Stomach (tissue), 9 donors: Measurements from ENCODE around the gene ATP2A2. TPM values are rescaled to one million over a fixed set of nuclear protein-coding genes. Genes with fewer than 3 reads are reported as not detected.
A peak's percentile ranks its signal among the peaks of the same experiment; 100 is the strongest.

ENCODE experiments used
- DNase-seq, 2 donors: peaks; one replicate each; pipeline versions ENCODE4 v3.0.0 to v3.0.0-alpha.2; 2013 to 2019
- H3K27ac ChIP-seq, 5 donors: fragments of 200-600 bp in 4 of 5; sonication (generic) in 4 of 5; one replicate each; pipeline ENCODE4 v1.5.1; 2013 to 2019; ENCODE audit warnings: mild to moderate bottlenecking in 1 of 5, moderate library complexity in 1 of 5
- H3K27me3 ChIP-seq, 3 donors: fragments of 200-600 bp; sonication (generic); one replicate each; pipeline ENCODE4 v1.5.1; 2017 to 2019; ENCODE audit warnings: mixed run types in 1 of 3
- H3K36me3 ChIP-seq, 4 donors: fragments of 200-600 bp; sonication (generic); 1 replicate in 3 of 4; 2 replicates in 1 of 4; pipeline ENCODE4 v1.5.1; 2016 to 2019
- H3K4me1 ChIP-seq, 4 donors: fragments of 200-600 bp; sonication (generic); one replicate each; pipeline ENCODE4 v1.5.1; 2016 to 2019
- H3K4me3 ChIP-seq, 4 donors: fragments of 200-600 bp; sonication (generic) in 3 of 4; one replicate each; pipeline ENCODE4 v1.5.1; 2016 to 2019; ENCODE audit warnings: mild to moderate bottlenecking in 1 of 4
- H3K9me3 ChIP-seq, 4 donors: fragments of 200-600 bp; sonication (generic); one replicate each; pipeline ENCODE4 v1.5.1; 2016 to 2019
- CTCF ChIP-seq, 7 experiments: fragments of 450-650 bp in 4 of 7; fragments of 200-600 bp in 3 of 7; sonication (generic) in 3 of 7; IDR thresholded peaks; one replicate each; pipeline ENCODE4 v1.5.1; 2016 to 2019; ENCODE audit warnings: antibody characterized with exemption in 7 of 7, control low read depth in 2 of 7, mild to moderate bottlenecking in 1 of 7
- EP300 ChIP-seq: sonication (generic); formaldehyde crosslinking; IDR thresholded peaks from one replicate; pipeline ENCODE4 v1.6.1; 2017; ENCODE audit warnings: antibody characterized with exemption
- POLR2A ChIP-seq, 4 donors: fragments of 450-650 bp; IDR thresholded peaks; one replicate each; pipeline ENCODE4 v1.6.1; 2016; ENCODE audit warnings: antibody characterized with exemption in 4 of 4, control low read depth in 2 of 4, mild to moderate bottlenecking in 1 of 4, moderate library complexity in 1 of 4
- POLR2AphosphoS5 ChIP-seq, 3 donors: sonication (generic); formaldehyde crosslinking; IDR thresholded peaks; one replicate each; pipeline ENCODE4 v1.6.1; 2016; ENCODE audit warnings: antibody characterized with exemption in 3 of 3
- WGBS, 5 donors: extraction: QIAGEN DNeasy Blood & Tissue Kit in 3 of 5; methylation state at CpG; one replicate each; pipeline versions ENCODE4 v1.1.5 to v1.1.7; 2013 to 2018; 5-methylcytosine and 5-hydroxymethylcytosine counted together
- intact Hi-C: fragments of 100-400 bp; cut with DNase I; formaldehyde crosslinking; loops from one replicate; pipeline ENCODE4 v1.15.1; 2023; ENCODE audit warnings: low total_unique reads
- polyA plus RNA-seq, 3 donors: library from polyadenylated mRNA; stranded (reverse); fragments of 200-250 nt; gene quantifications; one replicate each; pipeline ENCODE4 v1.2.3, GENCODE V29; 2013
- total RNA-seq, 5 donors: library from RNA; depleted of rRNA; stranded (reverse); fragments of >200 nt; gene quantifications; one replicate each; pipeline versions ENCODE4 v1.1.0 to v1.2.3, GENCODE V29; 2014 to 2016
- donor health status: healthy with polysubstance abuse.
- donor health status: Bipolar disorder and iron deficiency.
- donor health status: healthy.

Gene ATP2A2
- total and polyA plus RNA-seq, 8 donors = 14.1 to 202 (median 104) TPM

- peaks cover 0 to 11% (median 7%) of the 10 kb centered on the region in 4 donors for H3K36me3 ChIP-seq
- H3K27me3 ChIP-seq = no peaks in the 10 kb centered on the region
- intact Hi-C loops = no loop called here
- H3K4me1 ChIP-seq = peaks cover 0 to 19% (median 15%) of the 10 kb centered on the region in 4 donors
- no peak for DNase-seq
- H3K4me3 ChIP-seq = no peak overlapping the region
- 65 to 71% (median 67%) methylated on average over 7 of the region's 7 CpGs for WGBS, 5 donors
- no peak for TF ChIP-seq EP300
- TF ChIP-seq POLR2A (IDR thresholded peaks at IDR 0.05) = no peak
- TF ChIP-seq POLR2AphosphoS5 (IDR thresholded peaks at IDR 0.05) = no peak
- H3K9me3 ChIP-seq = no peaks in the 10 kb centered on the region
- H3K27ac ChIP-seq = peak overlapping the region in 4 of 5 donors; percentile 49 to 78 (median 66)
Observed at GRCh38 chr12:110365489-110366320, 84.7 kb downstream of the ATP2A2 start.

- intact Hi-C loops = no loop called here
- no peak overlapping the region for H3K4me3 ChIP-seq
- TF ChIP-seq POLR2AphosphoS5 (IDR thresholded peaks at IDR 0.05) (no peak), CTCF (IDR thresholded peaks at IDR 0.05) (no peak), EP300 (no peak), POLR2A (IDR thresholded peaks at IDR 0.05) (no peak)
- WGBS, 5 donors = 62 to 80% (median 74%) methylated on average over 7 to 13 of the region's 13 CpGs
- peaks cover 0 to 19% (median 15%) of the 10 kb centered on the region in 4 donors for H3K36me3 ChIP-seq
- no peaks in the 10 kb centered on the region for H3K9me3 ChIP-seq
- H3K27ac ChIP-seq = peak overlapping the region; percentile 26 to 78 (median 59)
- DNase-seq = peak in 1 of 2 donors; percentile 46
- peaks cover 0 to 27% (median 18%) of the 10 kb centered on the region in 4 donors for H3K4me1 ChIP-seq
- no peaks in the 10 kb centered on the region for H3K27me3 ChIP-seq
Observed at GRCh38 chr12:110366321-110367142, 85.5 kb downstream of the ATP2A2 start.

GRCh38 chr12:110367181-110367864 lies 86.3 kb downstream of the ATP2A2 start:
- intact Hi-C loops = no loop called here
- Histone ChIP-seq H3K4me3 (no peak overlapping the region), H3K4me1 (peaks cover 0 to 30% (median 22%) of the 10 kb centered on the region in 4 donors), H3K27ac (peak overlapping the region; percentile 42 to 78 (median 59)), H3K9me3 (no peaks in the 10 kb centered on the region), H3K27me3 (no peaks in the 10 kb centered on the region), H3K36me3 (peaks cover 5 to 27% (median 23%) of the 10 kb centered on the region in 4 donors)
- TF ChIP-seq EP300 (no peak), POLR2AphosphoS5 (IDR thresholded peaks at IDR 0.05) (no peak), POLR2A (IDR thresholded peaks at IDR 0.05) (no peak), CTCF (IDR thresholded peaks at IDR 0.05) (no peak)
- 71 to 83% (median 76%) methylated on average over 15 of the region's 15 CpGs for WGBS, 5 donors
- DNase-seq = peak in 1 of 2 donors; percentile 72

- H3K4me3 ChIP-seq = no peak overlapping the region
- DNase-seq = no peak
- no peaks in the 10 kb centered on the region for H3K9me3 ChIP-seq
- 87 to 97% (median 97%) methylated on average over 8 of the region's 8 CpGs for WGBS, 5 donors
- no peaks in the 10 kb centered on the region for H3K27me3 ChIP-seq
- intact Hi-C loops = no loop called here
- TF ChIP-seq EP300 = no peak
- no peak for TF ChIP-seq CTCF (IDR thresholded peaks at IDR 0.05)
- no peak for TF ChIP-seq POLR2A (IDR thresholded peaks at IDR 0.05)
- TF ChIP-seq POLR2AphosphoS5 (IDR thresholded peaks at IDR 0.05) = no peak
- no peak overlapping the region for H3K27ac ChIP-seq
- H3K36me3 ChIP-seq = peaks cover 22 to 54% (median 50%) of the 10 kb centered on the region in 4 donors
- peaks cover 9 to 49% (median 35%) of the 10 kb centered on the region in 4 donors for H3K4me1 ChIP-seq
Observed at GRCh38 chr12:110369992-110370391, 88.9 kb downstream of the ATP2A2 start.
